ENCODE measurements around the gene CCDC30. TPM values are rescaled to one million over a fixed set of nuclear protein-coding genes. Genes with fewer than 3 reads are reported as not detected.

The CCDC30 gene
- total and polyA plus RNA-seq, 9 of the 15 experiments (the other 6 are each of a cell fraction or from before 2014, with no cell fraction given): 0.05 to 0.91 (median 0.24) TPM

GRCh38 chr1:42682739-42683531, 219.8 kb downstream of the CCDC30 start (continued):
- TF ChIP-seq CHD7 (IDR thresholded peaks at IDR 0.05; ENCODE audit: low read depth, low read length) (no peak), NELFE (IDR thresholded peaks at IDR 0.05; ENCODE audit: insufficient read depth, insufficient read length) (no peak), NONO (IDR thresholded peaks at IDR 0.05; ENCODE audit: low read depth in 2 of 2, low read length in 1 of 2) (peak; percentile 76 to 94), YY1 (IDR thresholded peaks at IDR 0.05; ENCODE audit: borderline replicate concordance in 1 of 3, control insufficient read depth in 1 of 3, extremely low read depth in 1 of 3, insufficient read depth in 3 of 3, insufficient read length in 1 of 3, insufficient replicate concordance in 2 of 3, low read depth in 1 of 3, low read length in 2 of 3) (peak in 1 of 3 experiments; percentile 21), NR3C1 (CRISPR knock-in tag; IDR thresholded peaks at IDR 0.05) (peak; percentile 70; the same call in 1 of the 2 replicates), ELF2 (CRISPR knock-in tag; IDR thresholded peaks at IDR 0.05) (no peak), CREBBP (IDR thresholded peaks at IDR 0.05; ENCODE audit: low read depth, low read length) (no peak)
- TF ChIP-seq, protein P1, sequence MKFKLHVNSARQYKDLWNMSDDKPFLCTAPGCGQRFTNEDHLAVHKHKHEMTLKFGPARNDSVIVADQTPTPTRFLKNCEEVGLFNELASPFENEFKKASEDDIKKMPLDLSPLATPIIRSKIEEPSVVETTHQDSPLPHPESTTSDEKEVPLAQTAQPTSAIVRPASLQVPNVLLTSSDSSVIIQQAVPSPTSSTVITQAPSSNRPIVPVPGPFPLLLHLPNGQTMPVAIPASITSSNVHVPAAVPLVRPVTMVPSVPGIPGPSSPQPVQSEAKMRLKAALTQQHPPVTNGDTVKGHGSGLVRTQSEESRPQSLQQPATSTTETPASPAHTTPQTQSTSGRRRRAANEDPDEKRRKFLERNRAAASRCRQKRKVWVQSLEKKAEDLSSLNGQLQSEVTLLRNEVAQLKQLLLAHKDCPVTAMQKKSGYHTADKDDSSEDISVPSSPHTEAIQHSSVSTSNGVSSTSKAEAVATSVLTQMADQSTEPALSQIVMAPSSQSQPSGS (CRISPR knock-in tag; IDR thresholded peaks at IDR 0.05): peak; percentile 59; the same call in 1 of the 2 replicates
- TF ChIP-seq, protein P2, sequence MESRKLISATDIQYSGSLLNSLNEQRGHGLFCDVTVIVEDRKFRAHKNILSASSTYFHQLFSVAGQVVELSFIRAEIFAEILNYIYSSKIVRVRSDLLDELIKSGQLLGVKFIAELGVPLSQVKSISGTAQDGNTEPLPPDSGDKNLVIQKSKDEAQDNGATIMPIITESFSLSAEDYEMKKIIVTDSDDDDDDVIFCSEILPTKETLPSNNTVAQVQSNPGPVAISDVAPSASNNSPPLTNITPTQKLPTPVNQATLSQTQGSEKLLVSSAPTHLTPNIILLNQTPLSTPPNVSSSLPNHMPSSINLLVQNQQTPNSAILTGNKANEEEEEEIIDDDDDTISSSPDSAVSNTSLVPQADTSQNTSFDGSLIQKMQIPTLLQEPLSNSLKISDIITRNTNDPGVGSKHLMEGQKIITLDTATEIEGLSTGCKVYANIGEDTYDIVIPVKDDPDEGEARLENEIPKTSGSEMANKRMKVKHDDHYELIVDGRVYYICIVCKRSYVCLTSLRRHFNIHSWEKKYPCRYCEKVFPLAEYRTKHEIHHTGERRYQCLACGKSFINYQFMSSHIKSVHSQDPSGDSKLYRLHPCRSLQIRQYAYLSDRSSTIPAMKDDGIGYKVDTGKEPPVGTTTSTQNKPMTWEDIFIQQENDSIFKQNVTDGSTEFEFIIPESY (CRISPR knock-in tag; IDR thresholded peaks at IDR 0.05): 0 out of 2 replicates have a peak, but pooled peaks have one; percentile 42
